Vagina (tissue), 2 donors: ENCODE results near the gene INSYN1. TPM values are rescaled to one million over a fixed set of nuclear protein-coding genes. Genes with fewer than 3 reads are reported as not detected.

ENCODE experiments used
- DNase-seq, 2 donors: peaks; one replicate each; pipeline ENCODE4 v3.0.0-alpha.2; 2017; ENCODE audit errors: extremely low spot score in 2 of 2
- H3K27ac ChIP-seq: fragments of 200-600 bp; sonication (generic); one replicate; pipeline ENCODE4 v1.5.1; 2019
- H3K27me3 ChIP-seq: fragments of 200-600 bp; sonication (generic); one replicate; pipeline ENCODE4 v1.5.1; 2019
- H3K36me3 ChIP-seq, 2 donors: fragments of 200-600 bp; sonication (generic); one replicate each; pipeline ENCODE4 v1.5.1; 2017 to 2019
- H3K4me1 ChIP-seq: fragments of 200-600 bp; sonication (generic); one replicate; pipeline ENCODE4 v1.5.1; 2019
- H3K4me3 ChIP-seq, 2 donors: fragments of 200-600 bp; sonication (generic); 1 replicate in 1 of 2; 2 replicates in 1 of 2; pipeline ENCODE4 v1.5.1; 2016 to 2019
- H3K9me3 ChIP-seq: fragments of 200-600 bp; sonication (generic); one replicate; pipeline ENCODE4 v1.5.1; 2019
- POLR2A ChIP-seq, 2 donors: fragments of 450-650 bp; IDR thresholded peaks; one replicate each; pipeline ENCODE4 v1.6.1; 2017; ENCODE audit warnings: antibody characterized with exemption in 2 of 2, mild to moderate bottlenecking in 2 of 2, moderate library complexity in 2 of 2
- POLR2AphosphoS5 ChIP-seq, 2 donors: sonication (generic); formaldehyde crosslinking; IDR thresholded peaks; one replicate each; pipeline ENCODE4 v1.9.0; 2017; ENCODE audit warnings: antibody characterized with exemption in 2 of 2, mild to moderate bottlenecking in 2 of 2, low read depth in 1 of 2; ENCODE audit not compliant: insufficient read depth in 1 of 2
- intact Hi-C: fragments of 100-400 bp; cut with DNase I; formaldehyde crosslinking; loops from one replicate; pipeline ENCODE4 v1.15.1; 2023
- total RNA-seq: library from RNA; depleted of rRNA; stranded (reverse); fragments of >200 nt; gene quantifications from one replicate; pipeline ENCODE4 v1.2.3, GENCODE V29; 2016
- TF ChIP-seq, protein P1 (sequence below), 3 experiments: fragments of 450-650 bp in 2 of 3; fragments of 200-600 bp in 1 of 3; sonication (generic) in 1 of 3; IDR thresholded peaks; one replicate each; pipeline ENCODE4 v1.5.1; 2017 to 2019; ENCODE audit warnings: antibody characterized with exemption in 3 of 3, mild to moderate bottlenecking in 2 of 3, moderate library complexity in 2 of 3

Gene INSYN1
- total RNA-seq, 1 donor from 2014 or later = 5.6 TPM

DNA sequence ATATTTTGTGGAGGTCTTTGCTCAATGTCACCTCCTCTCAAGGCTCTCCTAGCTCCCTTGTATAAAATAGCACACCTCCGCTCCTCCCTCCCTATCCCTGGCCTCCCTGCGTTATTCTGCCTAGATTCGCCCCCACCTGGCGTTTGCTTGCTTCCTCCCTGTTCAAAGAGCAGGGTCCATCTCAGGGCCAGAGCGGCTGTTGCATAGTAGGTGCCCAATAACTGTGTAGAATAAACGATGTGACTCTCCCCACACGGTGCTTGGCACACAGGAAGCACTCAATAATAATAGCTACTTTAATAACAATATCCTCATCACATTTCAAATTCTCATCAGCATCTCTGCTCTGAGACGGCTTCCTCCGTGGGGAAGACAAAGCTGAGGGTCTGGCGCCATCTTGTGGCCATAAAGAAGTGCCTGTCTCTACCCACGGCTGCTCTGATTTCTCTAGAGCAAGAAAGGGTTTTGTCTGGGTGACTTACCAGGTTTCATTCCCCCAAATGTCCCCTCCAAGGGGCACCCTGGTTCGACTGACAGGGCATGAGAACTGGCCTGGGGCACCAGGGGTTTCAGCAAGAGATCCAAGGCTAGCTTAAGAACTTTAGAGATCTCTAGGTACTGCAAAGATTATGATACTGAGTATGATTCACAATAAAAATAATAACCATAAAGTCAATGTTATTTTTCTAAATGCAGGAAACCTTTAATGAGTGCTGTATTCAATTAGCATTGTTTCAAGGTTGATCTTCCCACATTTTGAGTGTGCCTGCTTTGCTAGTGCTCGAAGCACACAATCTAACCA, 52.9 kb downstream of the INSYN1 start:
- no peak for DNase-seq
- no peaks in the 10 kb centered on the region for H3K27me3 ChIP-seq
- TF ChIP-seq, protein P1, sequence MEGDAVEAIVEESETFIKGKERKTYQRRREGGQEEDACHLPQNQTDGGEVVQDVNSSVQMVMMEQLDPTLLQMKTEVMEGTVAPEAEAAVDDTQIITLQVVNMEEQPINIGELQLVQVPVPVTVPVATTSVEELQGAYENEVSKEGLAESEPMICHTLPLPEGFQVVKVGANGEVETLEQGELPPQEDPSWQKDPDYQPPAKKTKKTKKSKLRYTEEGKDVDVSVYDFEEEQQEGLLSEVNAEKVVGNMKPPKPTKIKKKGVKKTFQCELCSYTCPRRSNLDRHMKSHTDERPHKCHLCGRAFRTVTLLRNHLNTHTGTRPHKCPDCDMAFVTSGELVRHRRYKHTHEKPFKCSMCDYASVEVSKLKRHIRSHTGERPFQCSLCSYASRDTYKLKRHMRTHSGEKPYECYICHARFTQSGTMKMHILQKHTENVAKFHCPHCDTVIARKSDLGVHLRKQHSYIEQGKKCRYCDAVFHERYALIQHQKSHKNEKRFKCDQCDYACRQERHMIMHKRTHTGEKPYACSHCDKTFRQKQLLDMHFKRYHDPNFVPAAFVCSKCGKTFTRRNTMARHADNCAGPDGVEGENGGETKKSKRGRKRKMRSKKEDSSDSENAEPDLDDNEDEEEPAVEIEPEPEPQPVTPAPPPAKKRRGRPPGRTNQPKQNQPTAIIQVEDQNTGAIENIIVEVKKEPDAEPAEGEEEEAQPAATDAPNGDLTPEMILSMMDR (IDR thresholded peaks at IDR 0.05) = peak; percentile 91 to 93 (median 92)
- TF ChIP-seq POLR2AphosphoS5 (IDR thresholded peaks at IDR 0.05; ENCODE audit: insufficient read depth in 1 of 2, low read depth in 1 of 2) (peak in 1 of 2 donors; percentile 31), POLR2A (IDR thresholded peaks at IDR 0.05) (no peak)
- H3K36me3 ChIP-seq = peaks cover 0 to 8% of the 10 kb centered on the region in 2 donors
- H3K9me3 ChIP-seq = no peaks in the 10 kb centered on the region
- intact Hi-C loops = loop anchor here (10.0 kb wide), 1 partner anchor 125 kb away; no protein-coding TSS in a partner anchor
- H3K27ac ChIP-seq = no peak overlapping the region
- peaks cover 28% of the 10 kb centered on the region for H3K4me1 ChIP-seq
- H3K4me3 ChIP-seq = no peak overlapping the region

DNA sequence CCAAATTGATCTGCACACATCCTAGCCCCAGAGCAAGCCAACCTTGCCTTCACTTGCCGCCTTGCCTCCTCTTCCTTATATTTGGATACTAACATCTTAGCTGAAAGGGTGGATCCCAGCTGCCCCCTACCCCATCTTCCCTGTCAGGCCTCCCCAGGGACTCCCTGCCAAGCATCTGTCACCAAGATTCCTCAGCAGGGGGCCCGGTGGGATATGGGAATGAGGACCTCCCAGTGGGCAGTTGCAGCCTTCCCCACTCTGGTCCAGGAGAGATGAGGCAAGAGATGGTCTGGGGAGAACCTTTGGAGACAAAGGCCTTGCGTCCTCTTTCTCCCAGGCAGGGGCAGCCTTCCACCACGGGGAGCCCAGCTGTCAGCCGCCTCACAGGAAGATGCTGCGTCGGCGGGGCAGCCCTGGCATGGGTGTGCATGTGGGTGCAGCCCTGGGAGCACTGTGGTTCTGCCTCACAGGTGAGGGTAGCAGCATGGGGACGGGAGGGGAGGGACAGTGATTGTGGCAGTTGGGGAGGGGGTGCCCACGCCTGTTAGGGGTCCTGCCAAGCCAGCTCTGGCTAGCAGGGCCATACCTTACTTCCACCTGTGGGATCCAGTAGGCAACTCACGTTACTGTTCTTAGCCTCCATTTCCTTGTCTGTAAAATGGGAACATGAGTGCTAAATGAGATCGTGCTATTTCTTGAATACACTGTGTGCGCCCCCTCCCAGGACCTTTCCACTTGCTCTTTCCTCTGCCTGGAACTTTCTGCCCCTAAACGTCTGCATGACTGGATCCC, 53.7 kb downstream of the INSYN1 start:
- intact Hi-C loops = loop anchor here (10.0 kb wide), 1 partner anchor 125 kb away; no protein-coding TSS in a partner anchor
- no peaks in the 10 kb centered on the region for H3K9me3 ChIP-seq
- peaks cover 36% of the 10 kb centered on the region for H3K4me1 ChIP-seq
- TF ChIP-seq, protein P1 (IDR thresholded peaks at IDR 0.05) = no peak
- no peak for TF ChIP-seq POLR2AphosphoS5 (IDR thresholded peaks at IDR 0.05; ENCODE audit: insufficient read depth in 1 of 2, low read depth in 1 of 2)
- TF ChIP-seq POLR2A (IDR thresholded peaks at IDR 0.05) = no peak
- peaks cover 0 to 8% of the 10 kb centered on the region in 2 donors for H3K36me3 ChIP-seq
- H3K27ac ChIP-seq = no peak overlapping the region
- H3K27me3 ChIP-seq = no peaks in the 10 kb centered on the region
- no peak for DNase-seq
- no peak overlapping the region for H3K4me3 ChIP-seq

DNA sequence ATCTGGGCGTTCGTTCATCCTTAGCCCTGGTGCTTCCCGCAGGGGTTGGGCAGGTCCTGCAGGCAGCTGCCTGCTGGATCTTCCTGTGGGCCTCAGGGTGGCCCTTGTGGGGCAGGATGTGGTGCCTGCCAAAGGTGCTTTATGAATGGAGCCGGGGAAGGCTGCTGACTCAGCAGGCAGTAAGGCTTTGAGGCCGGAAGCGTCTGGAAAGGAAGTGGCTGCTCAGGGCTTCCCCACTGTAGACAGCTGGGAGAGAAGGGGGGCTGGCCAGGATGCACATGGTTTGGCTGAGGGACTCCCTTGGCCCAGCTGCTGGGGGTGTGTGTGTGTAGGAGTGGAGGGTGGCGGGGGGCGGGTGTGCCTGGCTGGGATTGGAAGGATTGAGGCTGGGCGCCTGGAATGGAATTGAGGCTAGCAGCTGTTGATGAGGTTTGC, 56.1 kb downstream of the INSYN1 start:
- peak overlapping the region; percentile 48 for H3K27ac ChIP-seq
- H3K36me3 ChIP-seq = peaks cover 0 to 3% of the 10 kb centered on the region in 2 donors
- no peaks in the 10 kb centered on the region for H3K27me3 ChIP-seq
- no peaks in the 10 kb centered on the region for H3K9me3 ChIP-seq
- no peak overlapping the region for H3K4me3 ChIP-seq
- intact Hi-C loops = no loop called here
- peaks cover 52% of the 10 kb centered on the region for H3K4me1 ChIP-seq
- DNase-seq = peak in 1 of 2 donors; percentile 93
- TF ChIP-seq POLR2AphosphoS5 (IDR thresholded peaks at IDR 0.05; ENCODE audit: insufficient read depth in 1 of 2, low read depth in 1 of 2) = peak; percentile 84 to 85
- no peak for TF ChIP-seq POLR2A (IDR thresholded peaks at IDR 0.05)

DNA sequence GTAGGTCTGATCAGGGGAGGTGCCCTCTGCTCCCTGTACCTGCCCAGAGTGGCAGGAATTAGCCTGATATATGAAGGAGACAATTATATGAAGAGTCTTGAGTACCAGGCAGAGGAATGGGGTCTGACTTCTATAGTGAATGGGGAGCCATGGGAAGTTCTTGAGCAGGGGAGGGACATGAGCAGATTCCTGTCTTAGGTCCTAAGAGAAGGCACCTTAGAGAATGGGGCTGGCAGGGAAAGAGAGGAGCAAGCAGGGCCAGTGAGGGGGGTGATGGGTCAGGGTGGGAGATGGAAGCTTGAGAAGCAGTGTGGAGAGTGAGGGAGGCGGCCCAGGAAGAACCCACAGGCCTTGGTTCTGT, 56.5 kb downstream of the INSYN1 start:
- Histone ChIP-seq H3K27ac (peak overlapping the region; percentile 48), H3K27me3 (no peaks in the 10 kb centered on the region), H3K4me3 (no peak overlapping the region), H3K36me3 (peaks cover 0 to 3% of the 10 kb centered on the region in 2 donors), H3K4me1 (peaks cover 56% of the 10 kb centered on the region), H3K9me3 (no peaks in the 10 kb centered on the region)
- intact Hi-C loops = no loop called here
- TF ChIP-seq POLR2A (IDR thresholded peaks at IDR 0.05) (no peak), POLR2AphosphoS5 (IDR thresholded peaks at IDR 0.05; ENCODE audit: insufficient read depth in 1 of 2, low read depth in 1 of 2) (no peak)
- TF ChIP-seq, protein P1 (IDR thresholded peaks at IDR 0.05) = no peak
- no peak for DNase-seq
